Measurements from ENCODE around the gene AGAP3. TPM values are rescaled to one million over a fixed set of nuclear protein-coding genes. Genes with fewer than 3 reads are reported as not detected.

The AGAP3 gene
- polyA plus RNA-seq, 1 donor (not counting 4 experiments of a cell fraction or from before 2014, with no cell fraction given) = 64.3 TPM

DNA sequence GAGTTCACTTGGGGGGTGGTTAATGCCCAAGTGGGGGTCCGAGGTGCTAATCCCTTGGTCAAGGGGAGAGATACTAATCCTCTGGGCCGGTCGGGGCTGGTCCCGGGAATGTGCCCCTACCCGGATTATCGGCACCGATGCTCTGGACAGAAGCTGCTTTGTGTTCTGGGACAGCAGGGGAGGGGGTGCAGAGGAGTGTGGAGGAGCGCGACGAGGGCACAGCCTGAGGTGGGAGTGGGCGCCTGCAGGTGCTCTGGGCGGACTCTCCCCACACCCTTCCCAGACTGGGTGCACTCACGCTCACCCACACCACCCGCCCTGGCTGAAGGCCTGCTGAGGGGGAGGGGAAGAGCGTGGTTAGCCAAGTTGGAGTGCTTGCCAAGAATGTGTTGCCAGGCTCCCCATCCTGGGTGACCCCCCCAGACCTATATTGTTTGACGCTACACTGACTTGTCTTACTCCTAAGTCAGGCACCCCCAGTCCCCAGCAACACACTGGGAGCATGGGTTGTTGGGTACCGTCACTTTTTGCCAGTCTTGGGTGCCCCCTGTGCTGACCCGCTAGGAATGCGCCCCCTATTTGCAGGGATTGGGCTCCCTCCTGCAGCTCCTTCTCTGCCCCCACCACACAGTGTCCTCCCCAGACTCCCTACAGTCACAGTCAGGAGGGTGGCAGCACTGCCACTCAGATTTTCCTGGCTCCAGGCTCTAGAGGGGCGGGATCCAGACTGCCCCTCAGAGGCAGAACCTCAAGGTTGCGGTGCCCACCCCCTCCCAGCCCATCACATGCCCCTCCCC lies 25.7 kb upstream of the AGAP3 start:
- no peak for DNase-seq (ENCODE audit: low read depth, low spot score)
- Histone ChIP-seq H3K4me1 (ENCODE audit: control insufficient read depth, extremely low read depth, insufficient read depth, low read length) (peaks cover 43% of the 10 kb centered on the region), H3K9me1 (ENCODE audit: control insufficient read depth, extremely low read depth, insufficient read depth, low read length) (peaks cover 4% of the 10 kb centered on the region), H3K27me3 (ENCODE audit: control insufficient read depth, extremely low read depth, insufficient read depth, low read length) (no peaks in the 10 kb centered on the region), H3K9ac (ENCODE audit: control insufficient read depth, extremely low read depth, insufficient read depth, low read length) (peak overlapping the region; percentile 77), H3K27ac (ENCODE audit: control insufficient read depth, insufficient read depth, low read length) (peak overlapping the region; percentile 95), H3K9me3 (ENCODE audit: control insufficient read depth, low read depth, low read length) (no peaks in the 10 kb centered on the region), H3K36me3 (ENCODE audit: control insufficient read depth in 2 of 2, extremely low read depth in 1 of 2, insufficient read depth in 2 of 2, low read length in 2 of 2) (peaks cover 8 to 21% of the 10 kb centered on the region in 2 experiments), H3K4me3 (ENCODE audit: control insufficient read depth in 2 of 3, extremely low read depth in 1 of 3, insufficient read depth in 2 of 3, low read depth in 1 of 3, low read length in 3 of 3) (peak overlapping the region; percentile 67 to 81 (median 70)), H2AFZ (ENCODE audit: control insufficient read depth, low read length) (no peak overlapping the region), H4K20me1 (ENCODE audit: control insufficient read depth, extremely low read depth, insufficient read depth, low read length) (no peaks in the 10 kb centered on the region), H3K4me2 (ENCODE audit: control insufficient read depth, extremely low read depth, insufficient read depth, low read depth, low read length) (peak overlapping the region; percentile 93), H3K79me2 (ENCODE audit: control insufficient read depth, insufficient read depth, low read length) (peaks cover 35% of the 10 kb centered on the region)
- TF ChIP-seq, protein P1, sequence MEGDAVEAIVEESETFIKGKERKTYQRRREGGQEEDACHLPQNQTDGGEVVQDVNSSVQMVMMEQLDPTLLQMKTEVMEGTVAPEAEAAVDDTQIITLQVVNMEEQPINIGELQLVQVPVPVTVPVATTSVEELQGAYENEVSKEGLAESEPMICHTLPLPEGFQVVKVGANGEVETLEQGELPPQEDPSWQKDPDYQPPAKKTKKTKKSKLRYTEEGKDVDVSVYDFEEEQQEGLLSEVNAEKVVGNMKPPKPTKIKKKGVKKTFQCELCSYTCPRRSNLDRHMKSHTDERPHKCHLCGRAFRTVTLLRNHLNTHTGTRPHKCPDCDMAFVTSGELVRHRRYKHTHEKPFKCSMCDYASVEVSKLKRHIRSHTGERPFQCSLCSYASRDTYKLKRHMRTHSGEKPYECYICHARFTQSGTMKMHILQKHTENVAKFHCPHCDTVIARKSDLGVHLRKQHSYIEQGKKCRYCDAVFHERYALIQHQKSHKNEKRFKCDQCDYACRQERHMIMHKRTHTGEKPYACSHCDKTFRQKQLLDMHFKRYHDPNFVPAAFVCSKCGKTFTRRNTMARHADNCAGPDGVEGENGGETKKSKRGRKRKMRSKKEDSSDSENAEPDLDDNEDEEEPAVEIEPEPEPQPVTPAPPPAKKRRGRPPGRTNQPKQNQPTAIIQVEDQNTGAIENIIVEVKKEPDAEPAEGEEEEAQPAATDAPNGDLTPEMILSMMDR (optimal IDR thresholded peaks at IDR 0.05 in 1 of 3, IDR thresholded peaks at IDR 0.05 in 1 of 3, conservative IDR thresholded peaks at IDR 0.05 in 1 of 3; ENCODE audit: extremely low read depth in 1 of 3, insufficient read depth in 2 of 3, low read length in 3 of 3) = no peak
- TF ChIP-seq EZH2 (IDR thresholded peaks at IDR 0.05; ENCODE audit: low read length) = no peak
- FAIRE-seq = no peak
- dilution Hi-C loops (cut with MboI; ENCODE audit: extremely low pct_ligation_motif_present, low sequenced_read_pairs) = no loop called here

DNA sequence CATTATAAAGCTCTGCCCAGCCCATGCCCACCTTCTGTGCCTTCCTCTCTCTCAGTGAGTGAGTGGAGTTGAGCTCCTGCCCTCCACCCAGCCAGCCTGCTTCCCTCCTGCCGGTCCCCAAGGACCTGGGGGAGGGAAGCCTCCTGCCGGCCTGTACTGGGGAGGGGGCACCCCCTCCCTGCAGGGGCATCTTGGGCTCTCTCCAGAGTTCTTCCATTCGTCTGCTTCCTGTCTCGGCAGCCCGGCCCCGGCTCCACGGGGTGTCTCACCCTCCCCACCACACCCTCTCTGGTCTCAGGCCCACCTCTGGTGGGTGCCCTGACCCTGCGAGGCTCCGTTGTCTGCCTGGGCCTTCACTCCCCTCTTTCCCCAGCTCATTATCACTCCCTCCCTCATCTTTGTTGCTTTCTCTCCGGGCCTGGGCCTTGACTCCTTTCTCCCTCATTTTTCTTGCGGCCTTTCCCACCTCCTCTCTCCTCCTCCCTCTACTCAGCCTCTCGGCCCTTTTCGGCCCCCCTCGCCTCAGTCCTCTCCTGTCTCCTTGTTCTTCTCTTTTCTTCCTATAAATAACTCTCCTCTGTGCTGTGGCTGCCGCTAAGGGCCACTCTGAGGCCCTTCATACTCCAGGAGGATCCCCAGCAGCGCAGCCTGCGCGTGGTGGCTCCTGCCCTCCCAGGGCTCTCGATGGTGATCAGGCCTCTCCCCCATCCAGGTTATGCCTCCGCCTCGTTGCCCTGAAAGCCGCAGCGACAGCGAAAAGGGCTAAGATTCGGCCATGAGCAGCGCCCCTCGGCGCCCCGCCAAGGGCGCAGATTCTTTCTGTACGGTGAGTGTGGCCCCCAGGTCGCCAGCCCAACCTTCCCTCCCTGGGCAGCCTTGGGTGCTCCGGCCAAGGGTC lies 24.8 kb upstream of the AGAP3 start:
- Histone ChIP-seq H2AFZ (ENCODE audit: control insufficient read depth, low read length) (no peak overlapping the region), H3K4me3 (ENCODE audit: control insufficient read depth in 2 of 3, extremely low read depth in 1 of 3, insufficient read depth in 2 of 3, low read depth in 1 of 3, low read length in 3 of 3) (no peak overlapping the region), H4K20me1 (ENCODE audit: control insufficient read depth, extremely low read depth, insufficient read depth, low read length) (no peaks in the 10 kb centered on the region), H3K27ac (ENCODE audit: control insufficient read depth, insufficient read depth, low read length) (no peak overlapping the region), H3K4me1 (ENCODE audit: control insufficient read depth, extremely low read depth, insufficient read depth, low read length) (peaks cover 43% of the 10 kb centered on the region), H3K4me2 (ENCODE audit: control insufficient read depth, extremely low read depth, insufficient read depth, low read depth, low read length) (no peak overlapping the region), H3K9me3 (ENCODE audit: control insufficient read depth, low read depth, low read length) (no peaks in the 10 kb centered on the region), H3K9ac (ENCODE audit: control insufficient read depth, extremely low read depth, insufficient read depth, low read length) (no peak overlapping the region), H3K27me3 (ENCODE audit: control insufficient read depth, extremely low read depth, insufficient read depth, low read length) (no peaks in the 10 kb centered on the region), H3K79me2 (ENCODE audit: control insufficient read depth, insufficient read depth, low read length) (peaks cover 35% of the 10 kb centered on the region), H3K9me1 (ENCODE audit: control insufficient read depth, extremely low read depth, insufficient read depth, low read length) (peaks cover 4% of the 10 kb centered on the region), H3K36me3 (ENCODE audit: control insufficient read depth in 2 of 2, extremely low read depth in 1 of 2, insufficient read depth in 2 of 2, low read length in 2 of 2) (peaks cover 10 to 18% of the 10 kb centered on the region in 2 experiments)
- FAIRE-seq (no peak), DNase-seq (ENCODE audit: low read depth, low spot score) (no peak)
- dilution Hi-C loops (cut with MboI; ENCODE audit: extremely low pct_ligation_motif_present, low sequenced_read_pairs) = no loop called here
- TF ChIP-seq, protein P1 (optimal IDR thresholded peaks at IDR 0.05 in 1 of 3, IDR thresholded peaks at IDR 0.05 in 1 of 3, conservative IDR thresholded peaks at IDR 0.05 in 1 of 3; ENCODE audit: extremely low read depth in 1 of 3, insufficient read depth in 2 of 3, low read length in 3 of 3) = no peak
- no peak for TF ChIP-seq EZH2 (IDR thresholded peaks at IDR 0.05; ENCODE audit: low read length)
